GM21619 (cell line): ENCODE results near the gene IQCF5.
"Not testable (repeated sequence)": the region's sequence is repeated elsewhere in the genome, so short reads cannot be mapped to it uniquely, and the experiment has no call there.

Experiments
- ATAC-seq: cut with Tn5 transposase; IDR thresholded peaks from one replicate; pipeline ENCODE4 v1.9.1; 2021; ENCODE audit not compliant: unreplicated experiment

IQCF5 gene

GRCh38 chr3:51869304-51869703 lies 6.1 kb downstream of the IQCF5 start:
- no peak for ATAC-seq

- ATAC-seq = not testable (repeated sequence)
Measured at GRCh38 chr3:51868896-51869295, 6.5 kb downstream of the IQCF5 start.

- no peak for ATAC-seq
Measured at GRCh38 chr3:51862886-51863285, 12.5 kb downstream of the IQCF5 start.

- ATAC-seq = no peak
Measured at GRCh38 chr3:51860703-51861665, 14.4 kb downstream of the IQCF5 start, which contains the start of gene IQCF2. TSS of gene IQCF2 (plus strand) at chr3:51861615. CDS start at chr3:51861667, 52 bp downstream.

GRCh38 chr3:51855411-51855810 lies 20.0 kb downstream of the IQCF5 start:
- not testable (repeated sequence) for ATAC-seq

- ATAC-seq = no peak
Measured at GRCh38 chr3:51845129-51845528, 30.3 kb downstream of the IQCF5 start.

GRCh38 chr3:51836606-51837005 lies 38.8 kb downstream of the IQCF5 start:
- ATAC-seq = no peak

GRCh38 chr3:51830836-51831385 lies 44.5 kb downstream of the IQCF5 start:
- no peak for ATAC-seq

- ATAC-seq = no peak
Measured at GRCh38 chr3:51830345-51830744, 45.1 kb downstream of the IQCF5 start.

GRCh38 chr3:51828297-51828696 lies 47.1 kb downstream of the IQCF5 start:
- no peak for ATAC-seq
